ENCODE results near the gene LRFN4. TPM values are rescaled to one million over a fixed set of nuclear protein-coding genes. Genes with fewer than 3 reads are reported as not detected.

Gene LRFN4
- total and polyA plus RNA-seq, 2 of the 13 experiments (the other 11 are each of a cell fraction or from before 2014, with no cell fraction given) = 1.3 to 6.8 TPM

DNA sequence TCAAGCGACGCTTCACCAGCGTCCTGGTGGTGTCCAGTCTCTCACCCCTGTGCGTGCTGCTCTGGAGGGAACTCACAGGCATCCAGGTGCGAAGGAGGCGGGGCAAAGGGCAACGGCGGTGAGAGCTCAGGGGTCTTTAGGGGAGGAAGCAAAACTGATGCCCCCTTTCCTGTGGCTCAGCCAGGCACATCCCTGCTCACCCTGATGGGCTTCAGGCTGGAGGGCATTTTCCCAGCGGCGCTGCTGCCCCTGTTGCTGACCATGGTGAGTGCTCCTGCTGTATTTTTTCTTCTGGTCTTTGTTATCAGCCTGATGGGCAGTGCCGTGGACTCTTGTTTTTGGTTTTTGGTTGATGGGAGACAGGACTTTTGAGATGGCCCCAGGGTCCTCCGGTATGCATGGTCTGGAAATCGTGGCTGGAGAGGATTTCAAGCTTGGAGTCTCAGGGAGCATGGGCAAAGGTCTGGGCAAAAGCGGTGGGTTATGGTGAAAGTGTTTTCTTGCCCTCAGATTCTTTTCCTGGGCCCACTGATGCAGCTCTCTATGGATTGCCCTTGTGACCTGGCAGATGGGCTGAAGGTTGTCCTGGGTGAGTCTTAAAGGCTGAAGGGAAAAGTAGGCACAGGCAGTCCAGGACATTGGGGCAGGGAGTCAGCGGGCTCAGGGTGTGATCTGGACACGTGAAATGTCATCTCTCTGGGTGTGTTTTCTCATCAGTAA lies 12.9 kb upstream of the LRFN4 start (continued):
- TF ChIP-seq, protein P1, sequence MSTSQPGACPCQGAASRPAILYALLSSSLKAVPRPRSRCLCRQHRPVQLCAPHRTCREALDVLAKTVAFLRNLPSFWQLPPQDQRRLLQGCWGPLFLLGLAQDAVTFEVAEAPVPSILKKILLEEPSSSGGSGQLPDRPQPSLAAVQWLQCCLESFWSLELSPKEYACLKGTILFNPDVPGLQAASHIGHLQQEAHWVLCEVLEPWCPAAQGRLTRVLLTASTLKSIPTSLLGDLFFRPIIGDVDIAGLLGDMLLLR (CRISPR knock-in tag; IDR thresholded peaks at IDR 0.05) = 0 out of 2 replicates have a peak, but pooled peaks have one; percentile 0
- TF ChIP-seq FOSL1 (CRISPR knock-in tag; IDR thresholded peaks at IDR 0.05; ENCODE audit: borderline replicate concordance) (no peak), EED (CRISPR knock-in tag; IDR thresholded peaks at IDR 0.05) (0 out of 2 replicates have a peak, but pooled peaks have one; percentile 12), MBNL3 (CRISPR knock-in tag; conservative IDR thresholded peaks at IDR 0.05) (no peak), ZFP41 (CRISPR knock-in tag; IDR thresholded peaks at IDR 0.05; ENCODE audit: borderline replicate concordance) (0 out of 2 replicates have a peak, but pooled peaks have one; percentile 45), ZNF543 (CRISPR knock-in tag; IDR thresholded peaks at IDR 0.05) (no peak; the same call in 1 of the 2 replicates), SETDB1 (CRISPR knock-in tag; IDR thresholded peaks at IDR 0.05; ENCODE audit: borderline replicate concordance) (no peak), MTF1 (CRISPR knock-in tag; IDR thresholded peaks at IDR 0.05) (no peak), KLF6 (CRISPR knock-in tag; IDR thresholded peaks at IDR 0.05) (no peak), ZEB1 (IDR thresholded peaks at IDR 0.05; ENCODE audit: insufficient replicate concordance, low read depth) (no peak)
- TF ChIP-seq, protein P2, sequence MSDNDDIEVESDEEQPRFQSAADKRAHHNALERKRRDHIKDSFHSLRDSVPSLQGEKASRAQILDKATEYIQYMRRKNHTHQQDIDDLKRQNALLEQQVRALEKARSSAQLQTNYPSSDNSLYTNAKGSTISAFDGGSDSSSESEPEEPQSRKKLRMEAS (IDR thresholded peaks at IDR 0.05) = no peak
- TF ChIP-seq, protein P3, sequence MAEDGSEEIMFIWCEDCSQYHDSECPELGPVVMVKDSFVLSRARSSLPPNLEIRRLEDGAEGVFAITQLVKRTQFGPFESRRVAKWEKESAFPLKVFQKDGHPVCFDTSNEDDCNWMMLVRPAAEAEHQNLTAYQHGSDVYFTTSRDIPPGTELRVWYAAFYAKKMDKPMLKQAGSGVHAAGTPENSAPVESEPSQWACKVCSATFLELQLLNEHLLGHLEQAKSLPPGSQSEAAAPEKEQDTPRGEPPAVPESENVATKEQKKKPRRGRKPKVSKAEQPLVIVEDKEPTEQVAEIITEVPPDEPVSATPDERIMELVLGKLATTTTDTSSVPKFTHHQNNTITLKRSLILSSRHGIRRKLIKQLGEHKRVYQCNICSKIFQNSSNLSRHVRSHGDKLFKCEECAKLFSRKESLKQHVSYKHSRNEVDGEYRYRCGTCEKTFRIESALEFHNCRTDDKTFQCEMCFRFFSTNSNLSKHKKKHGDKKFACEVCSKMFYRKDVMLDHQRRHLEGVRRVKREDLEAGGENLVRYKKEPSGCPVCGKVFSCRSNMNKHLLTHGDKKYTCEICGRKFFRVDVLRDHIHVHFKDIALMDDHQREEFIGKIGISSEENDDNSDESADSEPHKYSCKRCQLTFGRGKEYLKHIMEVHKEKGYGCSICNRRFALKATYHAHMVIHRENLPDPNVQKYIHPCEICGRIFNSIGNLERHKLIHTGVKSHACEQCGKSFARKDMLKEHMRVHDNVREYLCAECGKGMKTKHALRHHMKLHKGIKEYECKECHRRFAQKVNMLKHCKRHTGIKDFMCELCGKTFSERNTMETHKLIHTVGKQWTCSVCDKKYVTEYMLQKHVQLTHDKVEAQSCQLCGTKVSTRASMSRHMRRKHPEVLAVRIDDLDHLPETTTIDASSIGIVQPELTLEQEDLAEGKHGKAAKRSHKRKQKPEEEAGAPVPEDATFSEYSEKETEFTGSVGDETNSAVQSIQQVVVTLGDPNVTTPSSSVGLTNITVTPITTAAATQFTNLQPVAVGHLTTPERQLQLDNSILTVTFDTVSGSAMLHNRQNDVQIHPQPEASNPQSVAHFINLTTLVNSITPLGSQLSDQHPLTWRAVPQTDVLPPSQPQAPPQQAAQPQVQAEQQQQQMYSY (CRISPR knock-in tag; IDR thresholded peaks at IDR 0.05) = no peak
